Activated CD4-positive, alpha-beta T cell treated with anti-CD3 and anti-CD28 coated beads, Interleukin-2, amount 50 U/mL, for 48 hours (primary cell): ENCODE measurements around the gene POU2F1.

Experiments
- DNase-seq, 2 experiments: peaks; one replicate each; pipeline ENCODE4 v3.0.0-alpha.2; 2020

The POU2F1 gene

DNA sequence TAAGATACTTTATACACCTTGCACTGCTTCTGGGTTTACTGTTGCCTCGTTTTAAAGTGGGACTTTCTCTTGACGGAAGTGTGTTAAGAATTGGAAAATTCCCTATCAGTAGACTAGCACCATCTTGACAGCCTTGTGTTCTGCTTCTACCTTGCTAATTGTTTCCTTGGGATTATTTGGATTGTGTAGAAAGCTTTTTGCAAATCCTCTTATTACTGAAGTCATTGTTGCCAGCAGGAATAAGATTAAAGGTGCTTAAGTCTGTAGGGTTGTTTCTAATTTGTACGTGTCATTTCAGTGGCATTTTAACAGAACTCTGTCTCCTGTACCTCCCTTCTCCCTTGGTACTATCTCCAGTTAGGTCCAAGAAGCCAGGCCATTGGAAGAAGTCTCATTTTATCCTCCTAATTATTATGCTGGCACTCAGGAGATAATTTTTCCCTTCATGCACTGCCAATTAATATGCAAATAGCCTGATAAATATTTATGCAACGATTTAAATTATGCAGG, 107.7 kb downstream of the POU2F1 start:
- no peak for DNase-seq

DNA sequence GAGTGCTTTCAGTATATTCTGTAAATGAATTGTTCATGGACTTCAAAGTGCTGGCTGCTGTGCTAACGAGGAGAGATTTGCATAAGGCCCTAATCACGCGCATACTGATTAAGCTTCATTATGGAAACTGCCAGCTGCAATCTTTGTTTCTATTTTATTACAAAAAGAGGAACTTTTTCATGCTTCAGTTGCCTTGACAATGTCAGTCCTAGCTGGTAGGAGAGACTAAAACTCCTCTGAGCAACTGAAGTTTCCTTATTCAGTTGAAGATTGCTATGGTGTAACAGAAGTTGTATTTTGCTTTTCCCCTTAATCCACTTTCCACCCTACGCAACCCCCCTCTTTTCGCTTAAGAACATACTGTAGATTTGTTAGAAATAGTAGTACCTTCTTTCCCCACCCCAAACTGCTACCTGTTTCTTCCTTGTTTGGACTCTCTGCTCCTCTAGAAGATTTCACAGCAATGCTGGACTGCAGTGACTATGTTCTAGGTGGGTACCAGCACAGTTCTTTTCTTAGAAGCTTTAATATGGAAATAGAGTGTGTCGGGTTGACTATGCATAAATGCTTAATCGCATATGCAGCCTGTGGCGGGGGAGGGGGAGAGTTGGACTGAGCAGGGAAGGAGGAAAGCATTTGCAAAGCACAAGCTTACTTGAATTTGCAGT, 108.3 kb downstream of the POU2F1 start:
- DNase-seq = no peak

DNA sequence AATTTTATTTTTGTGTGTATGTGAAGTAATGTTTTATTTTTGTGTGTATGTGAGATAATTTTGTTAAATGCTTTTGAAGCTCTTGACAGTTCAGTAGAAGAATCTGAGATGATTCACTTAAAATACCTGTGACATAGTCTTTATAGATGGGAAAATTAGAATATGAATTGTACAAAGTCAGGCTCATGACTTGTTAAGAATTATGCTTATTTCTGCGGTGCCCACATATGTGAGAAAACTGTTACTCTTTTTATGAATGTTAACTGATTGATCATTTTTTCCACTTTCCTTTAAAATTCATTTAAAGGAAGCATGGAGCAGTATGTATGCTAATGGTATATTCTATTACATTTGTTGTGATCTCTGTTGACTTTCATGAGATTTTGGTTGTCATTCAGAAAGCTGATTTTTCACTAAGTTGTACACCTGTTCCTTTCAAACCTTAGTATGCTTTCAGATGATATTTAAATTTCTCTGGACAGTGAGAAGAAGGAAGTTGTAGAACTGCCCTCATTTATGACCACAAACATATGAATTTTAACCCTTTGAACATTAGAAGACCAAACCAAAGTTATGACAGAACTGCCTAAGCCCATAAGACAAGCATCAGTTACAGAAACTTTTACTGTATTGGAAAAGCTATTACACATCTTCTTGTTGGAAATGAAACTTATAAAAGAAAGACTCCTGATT, 110.1 kb downstream of the POU2F1 start:
- DNase-seq = no peak

DNA sequence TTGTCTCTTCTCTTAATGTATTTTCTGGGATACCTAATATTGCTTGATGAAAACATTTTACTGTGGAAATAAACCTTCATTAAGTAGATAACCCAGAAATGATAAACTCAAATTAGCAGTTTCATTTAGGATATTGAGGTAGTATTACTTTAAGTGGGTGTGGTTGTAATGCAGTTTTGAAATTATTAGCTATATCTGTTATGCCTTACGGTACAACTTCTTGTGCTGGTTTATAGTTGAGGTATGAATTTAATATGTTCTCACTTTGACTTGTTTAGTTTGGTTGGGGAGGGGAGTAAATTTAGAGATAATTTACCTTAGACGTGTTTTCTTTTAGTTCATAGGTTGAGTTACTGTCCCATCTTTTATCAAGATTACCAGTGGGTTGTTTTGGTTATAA, 111.0 kb downstream of the POU2F1 start:
- DNase-seq = no peak

DNA sequence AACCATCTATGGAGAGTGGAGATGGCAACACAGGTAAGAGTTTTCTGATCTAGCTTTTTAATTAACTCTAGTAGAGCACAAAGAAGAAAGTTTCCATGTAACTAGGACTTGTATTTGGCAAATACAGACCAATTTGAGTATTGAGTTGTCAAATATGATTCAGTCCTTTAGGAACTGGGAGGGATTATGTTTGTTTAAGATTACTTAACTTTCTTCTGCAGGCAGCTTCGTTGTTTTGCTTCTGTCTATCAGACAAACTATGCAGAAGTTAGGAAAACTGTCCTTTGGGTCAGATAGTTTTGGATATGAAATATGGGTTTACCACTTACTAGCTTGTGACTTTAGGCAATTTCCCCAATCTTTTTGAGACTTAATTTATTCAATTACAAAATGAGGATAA, 111.8 kb downstream of the POU2F1 start:
- DNase-seq = no peak

DNA sequence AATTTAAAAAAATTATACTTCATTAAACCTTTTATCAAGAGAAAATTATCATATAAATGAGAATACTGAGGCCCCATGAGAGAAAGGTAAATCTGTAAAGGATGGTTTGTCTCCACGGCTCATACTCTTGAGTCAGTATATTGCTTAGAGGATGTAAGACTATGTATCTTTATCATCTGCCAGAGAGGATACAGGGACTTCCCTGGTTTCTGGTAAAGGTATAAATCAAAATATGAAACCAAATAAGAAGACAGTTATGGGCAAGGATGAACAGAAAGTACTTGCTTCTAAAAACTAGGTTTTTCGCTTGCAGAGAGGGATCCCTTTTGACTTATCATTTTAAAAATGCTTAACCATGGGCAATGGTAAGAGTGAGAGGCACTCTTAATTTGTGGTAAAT, 112.4 kb downstream of the POU2F1 start:
- no peak for DNase-seq

DNA sequence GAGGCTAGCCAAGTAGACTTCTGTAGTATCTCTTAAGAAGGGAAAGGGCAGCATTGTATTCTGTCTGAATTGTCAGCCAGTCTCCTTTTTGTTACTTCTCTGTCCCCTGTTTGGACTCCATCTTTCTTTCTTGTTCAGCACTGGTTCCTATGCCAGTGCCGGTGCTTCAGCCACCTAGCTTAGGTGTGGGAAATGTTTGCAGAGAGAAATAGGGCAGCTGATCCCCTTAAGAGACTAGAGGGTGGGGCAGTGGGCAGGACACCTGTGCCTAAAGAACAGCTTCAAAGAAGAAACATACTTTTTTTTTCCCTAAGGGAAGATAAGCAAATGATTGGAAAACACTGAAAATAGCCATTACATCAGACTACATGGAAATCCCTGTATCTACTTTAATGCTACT, 113.0 kb downstream of the POU2F1 start:
- DNase-seq = no peak

DNA sequence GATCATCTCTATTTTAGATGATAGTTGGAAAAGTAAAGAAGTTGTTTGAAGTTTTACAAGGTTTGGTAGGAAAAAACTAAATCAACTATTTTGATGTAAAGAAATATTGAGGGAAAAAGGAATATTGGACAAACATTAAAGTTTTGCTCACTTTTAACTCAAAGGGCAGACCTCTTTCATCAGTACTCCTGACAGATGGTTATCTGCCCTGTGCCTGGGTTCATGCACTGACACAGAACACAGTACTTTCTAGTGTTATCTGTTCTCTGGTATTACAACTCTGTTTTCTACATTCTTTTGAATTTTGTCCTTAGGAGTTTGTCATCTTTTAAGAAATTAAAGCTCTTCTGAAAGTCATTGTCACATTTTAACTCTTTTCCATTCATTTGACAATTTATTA, 118.7 kb downstream of the POU2F1 start:
- DNase-seq = no peak

DNA sequence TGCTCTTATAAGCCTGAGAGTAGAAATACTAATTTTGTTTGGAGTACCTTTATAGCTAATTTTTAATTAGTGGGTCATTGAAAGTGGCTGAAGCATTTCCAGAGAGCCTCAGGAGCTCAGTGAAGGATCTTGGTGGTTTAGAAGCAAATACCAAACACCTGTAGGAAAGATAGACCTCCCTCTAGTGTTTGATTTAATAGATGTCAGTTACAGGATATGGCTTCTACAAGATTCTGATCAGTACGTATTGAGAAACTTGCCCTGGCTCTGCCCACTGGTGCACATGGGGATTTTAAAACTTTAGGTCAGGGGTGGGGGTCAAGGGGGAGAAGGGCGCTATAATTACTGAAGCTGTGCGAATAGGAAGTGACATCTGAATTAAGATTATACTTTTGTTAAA, 122.2 kb downstream of the POU2F1 start:
- no peak for DNase-seq

DNA sequence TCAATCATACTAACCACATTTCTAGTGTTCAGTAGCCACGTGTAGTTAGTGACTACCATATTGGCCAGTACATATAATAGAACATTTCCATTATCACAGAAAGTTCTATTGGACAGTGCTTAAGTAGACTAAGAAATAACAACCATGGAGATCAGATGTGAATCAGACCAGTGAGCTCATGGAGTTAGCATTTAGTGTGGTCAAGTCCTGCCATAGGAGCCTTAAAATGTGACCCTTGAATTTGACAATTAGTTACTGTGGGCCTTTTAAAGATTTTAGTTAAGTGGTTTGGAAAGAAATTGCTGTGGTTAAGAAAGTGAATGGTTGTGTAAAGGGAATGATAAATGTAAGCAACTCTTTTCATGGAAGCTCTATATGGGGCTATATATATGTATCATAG, 123.4 kb downstream of the POU2F1 start:
- DNase-seq = no peak

DNA sequence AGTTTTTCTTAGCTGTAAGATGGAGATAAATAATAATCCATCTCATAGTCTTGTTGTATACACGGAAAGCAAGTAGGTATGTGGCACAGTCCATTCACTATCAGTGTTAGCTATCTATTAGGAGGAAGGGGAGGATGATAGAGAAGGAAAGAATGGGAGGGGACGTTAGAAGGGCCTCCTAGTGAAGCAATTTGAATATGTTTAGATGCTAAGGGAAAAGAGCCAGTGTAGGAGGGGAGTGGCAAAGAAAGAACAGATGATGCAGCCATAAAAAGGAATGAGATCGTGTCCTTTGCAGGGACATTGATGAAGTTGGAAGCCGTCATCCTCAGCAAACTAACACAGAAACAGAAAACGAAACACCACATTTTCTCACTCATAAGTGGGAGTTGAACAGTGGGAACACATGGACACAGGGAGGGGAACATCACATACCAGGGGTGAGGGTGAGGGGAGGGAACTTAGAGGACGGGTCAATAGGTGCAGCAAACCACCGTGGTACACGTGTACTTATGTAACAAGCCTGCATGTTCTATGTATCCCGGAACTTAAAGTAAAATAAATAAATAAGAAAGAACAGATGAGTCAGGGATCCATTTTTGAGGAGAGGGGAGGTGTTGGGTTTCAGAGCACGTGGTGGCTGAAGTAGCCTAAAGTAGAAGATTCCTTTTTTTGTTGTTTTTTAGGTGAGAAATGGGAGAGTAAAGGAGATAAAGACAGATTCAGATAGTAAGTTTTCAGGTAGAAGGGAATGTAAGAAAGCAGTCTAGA, 124.1 kb downstream of the POU2F1 start:
- no peak for DNase-seq

DNA sequence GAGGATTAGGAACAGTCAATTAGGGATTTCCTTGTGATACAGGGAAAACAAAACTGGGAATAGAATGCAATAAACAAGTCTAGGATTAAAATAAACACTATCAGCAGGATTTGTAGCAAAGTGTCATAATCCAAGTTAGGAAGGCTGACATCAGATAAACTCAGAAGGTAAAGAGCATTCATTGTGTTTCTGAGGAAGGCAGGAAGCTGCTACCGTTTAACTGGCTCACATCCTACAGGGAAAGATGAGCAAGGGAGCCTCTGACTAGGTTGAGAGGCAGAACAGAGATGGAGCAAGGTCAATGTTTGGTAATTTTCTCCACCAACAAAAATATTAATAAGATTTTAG, 124.7 kb downstream of the POU2F1 start:
- no peak for DNase-seq

DNA sequence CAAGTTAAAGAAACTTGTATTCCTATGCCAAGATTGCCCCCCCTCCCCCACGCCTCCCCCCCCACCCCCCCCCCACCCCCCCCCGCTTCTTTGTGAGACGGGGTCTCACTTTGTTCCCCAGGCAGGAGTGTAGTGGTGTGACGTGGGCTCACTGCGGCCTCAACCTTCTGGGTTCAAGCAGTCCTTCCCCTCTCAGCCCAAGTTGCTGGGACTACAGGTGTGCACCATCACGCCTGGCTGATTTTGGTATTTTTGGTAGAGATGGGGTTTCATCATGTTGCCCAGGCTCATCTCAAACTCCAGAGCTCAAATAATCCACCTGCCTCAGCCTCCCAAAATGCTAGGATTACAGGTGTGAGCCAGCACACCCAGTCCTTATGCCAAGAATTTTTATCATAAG, 136.6 kb downstream of the POU2F1 start:
- DNase-seq = no peak

DNA sequence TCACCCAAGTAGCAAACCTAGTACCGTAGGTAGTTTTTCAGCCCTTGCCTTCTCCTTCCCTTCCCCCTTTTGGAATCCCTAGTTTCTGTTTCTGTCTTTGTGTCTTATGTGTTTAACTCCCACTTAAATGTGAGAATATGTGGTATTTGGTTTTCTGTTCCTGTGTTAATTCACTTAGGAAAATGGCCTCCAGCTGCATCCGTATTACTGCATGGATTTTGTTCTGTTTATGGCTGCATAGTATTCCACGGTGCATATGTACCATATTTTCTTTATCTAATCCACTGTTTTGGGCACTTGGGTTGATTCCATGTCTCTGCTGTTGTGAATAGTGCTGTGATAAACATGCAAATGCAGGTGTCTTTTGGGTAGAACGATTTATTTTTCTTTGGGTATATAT, 138.6 kb downstream of the POU2F1 start:
- no peak for DNase-seq

DNA sequence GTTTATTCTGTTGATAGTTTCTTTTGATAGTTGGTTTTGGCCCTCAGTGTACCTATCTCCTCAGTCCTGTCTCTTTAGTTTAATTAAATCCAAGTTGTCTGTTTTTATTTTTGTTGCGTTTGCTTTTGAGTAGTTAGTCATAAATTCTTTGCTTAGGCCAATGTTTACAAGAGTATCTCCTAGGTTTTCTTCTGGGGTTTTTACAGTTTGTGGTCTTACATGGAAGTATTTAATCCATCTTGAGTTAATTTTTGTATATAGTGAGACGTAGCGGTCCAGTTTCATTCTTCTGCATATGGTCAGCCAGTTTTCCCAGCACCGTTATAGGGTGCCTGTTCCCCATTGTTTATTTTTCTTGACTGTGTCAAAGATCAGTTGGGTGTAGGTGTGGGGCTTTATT, 139.4 kb downstream of the POU2F1 start:
- DNase-seq = no peak

DNA sequence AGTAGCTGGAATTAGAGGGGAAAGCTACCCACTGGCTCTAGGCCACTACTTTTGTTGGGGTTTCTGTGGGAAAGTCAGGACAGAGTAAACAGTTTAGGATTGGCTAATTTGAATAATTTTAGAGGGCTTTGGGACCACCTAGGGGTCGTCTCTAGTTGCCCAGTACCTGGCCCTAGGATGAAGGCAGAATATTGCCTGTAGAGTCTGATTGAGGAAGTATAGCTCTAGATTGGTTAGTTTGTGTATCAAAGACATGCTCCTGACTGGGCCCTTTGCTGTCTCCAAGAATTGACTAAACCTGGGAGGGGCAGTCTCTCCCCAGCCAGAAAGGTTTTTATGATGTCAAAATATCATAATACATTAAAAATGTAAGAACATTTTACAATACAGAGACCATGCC, 142.0 kb downstream of the POU2F1 start:
- DNase-seq = no peak

DNA sequence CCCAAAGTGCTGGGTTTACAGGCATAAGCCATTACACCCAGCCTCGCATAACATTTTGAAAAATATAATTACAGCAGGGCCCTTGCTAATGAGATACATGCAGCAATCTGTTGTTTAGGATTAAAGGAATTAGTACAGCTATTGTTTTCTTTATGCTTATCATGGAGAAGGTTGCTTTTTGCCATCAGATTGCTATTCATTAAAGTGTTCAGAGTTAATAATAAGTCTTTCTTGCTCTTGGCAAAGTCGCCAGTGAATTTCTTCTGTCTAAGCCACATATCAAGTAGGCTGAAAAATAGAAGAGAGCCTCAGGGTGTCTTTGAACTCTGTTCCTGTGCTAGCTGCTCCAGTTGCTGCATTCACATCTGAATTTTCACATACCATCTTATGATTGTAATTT, 144.1 kb downstream of the POU2F1 start:
- no peak for DNase-seq

DNA sequence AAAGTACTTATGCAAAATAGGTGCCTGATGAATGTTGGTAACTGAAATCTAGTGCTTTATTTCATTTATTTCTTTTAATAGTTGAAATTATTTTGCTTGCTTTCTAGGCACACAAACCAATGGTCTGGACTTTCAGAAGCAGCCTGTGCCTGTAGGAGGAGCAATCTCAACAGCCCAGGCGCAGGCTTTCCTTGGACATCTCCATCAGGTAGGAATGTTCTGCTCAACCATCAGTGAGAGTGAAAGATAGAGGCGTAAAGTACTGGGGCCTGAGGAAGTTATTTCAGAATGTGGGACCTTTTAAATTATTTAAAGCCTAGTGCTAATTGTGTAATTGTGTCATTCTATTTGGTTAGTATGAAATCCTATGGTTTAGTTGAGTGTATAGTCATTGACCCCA, 144.7 kb downstream of the POU2F1 start:
- DNase-seq = no peak

DNA sequence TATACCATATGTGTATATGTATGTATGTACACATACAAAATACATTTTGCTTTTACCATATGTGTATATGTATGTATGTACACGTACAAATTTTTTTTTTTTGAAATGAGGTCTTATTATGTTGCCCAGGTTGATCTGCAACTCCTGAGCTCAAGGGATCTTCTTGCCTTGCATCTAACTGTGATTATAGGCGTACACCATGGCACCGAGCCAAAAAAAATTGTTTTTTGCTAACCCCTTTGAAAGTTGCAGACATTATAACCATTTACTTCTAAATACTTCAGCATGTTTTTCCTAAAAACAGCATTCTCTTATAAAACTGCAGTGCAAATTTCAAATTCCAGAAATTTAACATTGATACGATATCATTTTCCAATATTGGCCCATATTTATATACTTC, 147.0 kb downstream of the POU2F1 start:
- no peak for DNase-seq

DNA sequence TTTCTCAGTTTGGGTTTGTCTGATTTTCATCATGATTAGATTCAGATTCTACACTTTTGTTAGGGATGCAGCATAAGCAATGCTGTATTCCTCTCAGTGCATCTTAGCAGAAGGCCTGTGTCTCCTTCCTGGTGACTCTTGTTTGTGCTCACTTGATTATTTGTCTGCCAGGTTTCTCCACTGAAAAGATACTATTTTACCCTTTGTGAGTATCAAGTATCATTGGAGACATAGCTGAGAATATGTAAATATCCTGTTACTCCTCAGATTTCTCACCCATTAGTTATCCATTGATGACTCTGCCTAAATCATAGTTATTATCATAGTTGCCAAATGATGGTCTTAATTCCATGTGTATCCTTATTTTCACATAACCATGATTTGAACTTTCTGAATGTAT, 148.5 kb downstream of the POU2F1 start:
- no peak for DNase-seq

DNA sequence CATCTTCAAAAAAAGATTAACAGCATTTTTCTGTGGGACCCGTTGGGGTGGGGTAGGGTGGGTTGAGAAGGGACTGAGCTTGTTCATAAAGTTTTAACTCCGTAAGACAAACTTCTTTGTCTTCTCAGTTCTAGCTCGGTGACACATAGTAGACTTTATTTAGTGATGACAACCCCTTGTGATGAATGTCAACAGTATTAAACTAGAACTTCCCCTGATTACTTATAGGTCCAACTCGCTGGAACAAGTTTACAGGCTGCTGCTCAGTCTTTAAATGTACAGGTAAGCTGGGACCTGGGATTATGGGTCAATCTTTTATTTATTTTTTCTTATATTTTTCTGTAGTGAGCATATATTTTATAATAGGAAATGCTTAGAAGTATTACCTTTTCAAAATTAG, 149.2 kb downstream of the POU2F1 start:
- no peak for DNase-seq

DNA sequence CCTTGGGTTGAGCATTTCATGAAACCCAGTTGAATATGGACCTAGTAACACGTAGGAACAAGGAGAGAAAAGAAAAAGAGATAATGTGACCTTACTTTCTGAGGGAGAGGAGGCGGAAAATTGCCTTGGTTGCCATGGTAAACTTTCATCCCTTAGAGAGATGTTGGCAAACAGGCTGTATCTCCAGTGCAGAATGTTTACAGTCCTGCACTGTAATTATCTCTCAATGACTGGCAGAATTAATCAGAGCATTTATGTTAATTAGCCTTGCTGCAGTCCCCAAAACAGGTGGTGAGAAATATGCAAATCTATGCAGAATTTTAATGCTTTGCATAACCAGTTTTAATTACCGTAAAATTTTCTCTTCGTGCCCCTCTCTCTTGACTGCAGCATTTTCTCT, 150.3 kb downstream of the POU2F1 start:
- no peak for DNase-seq

DNA sequence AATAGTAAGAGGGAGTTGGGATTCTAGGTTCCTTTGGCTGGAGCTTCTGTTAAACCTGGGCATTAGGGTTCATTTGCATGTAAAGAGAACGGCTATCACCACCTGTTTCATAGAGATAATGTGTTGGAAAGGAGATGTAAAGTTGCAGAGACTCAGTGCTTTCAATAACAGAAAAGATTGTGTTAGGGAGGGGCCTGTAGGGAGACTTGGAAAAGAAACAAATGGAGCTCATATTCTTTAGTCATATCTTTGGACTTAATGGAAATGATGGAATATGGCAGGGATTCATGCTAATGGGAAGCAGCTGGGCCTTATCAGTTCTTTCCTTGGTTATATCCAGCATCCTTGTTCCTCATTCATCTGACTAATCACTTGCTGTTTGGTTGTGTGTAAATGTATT, 152.7 kb downstream of the POU2F1 start:
- DNase-seq = no peak

DNA sequence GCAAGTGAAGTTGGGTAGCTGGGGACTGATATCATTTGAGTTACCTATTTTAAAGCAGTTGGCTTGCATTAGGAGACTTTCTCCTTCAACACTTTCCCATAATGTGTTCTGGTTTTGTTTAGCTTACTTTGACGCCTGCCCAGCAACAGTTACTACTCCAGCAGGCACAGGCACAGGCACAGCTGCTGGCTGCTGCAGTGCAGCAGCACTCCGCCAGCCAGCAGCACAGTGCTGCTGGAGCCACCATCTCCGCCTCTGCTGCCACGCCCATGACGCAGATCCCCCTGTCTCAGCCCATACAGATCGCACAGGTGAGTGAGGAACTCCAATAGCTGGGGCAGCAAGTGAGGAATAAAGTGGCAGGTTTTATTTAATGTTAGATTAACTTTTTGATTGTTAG, 153.3 kb downstream of the POU2F1 start:
- no peak for DNase-seq
